Measurements from ENCODE around the gene CHAT.
"Not testable (repeated sequence)": the region's sequence is repeated elsewhere in the genome, so short reads cannot be mapped to it uniquely, and the experiment has no call there.

The CHAT gene

DNA sequence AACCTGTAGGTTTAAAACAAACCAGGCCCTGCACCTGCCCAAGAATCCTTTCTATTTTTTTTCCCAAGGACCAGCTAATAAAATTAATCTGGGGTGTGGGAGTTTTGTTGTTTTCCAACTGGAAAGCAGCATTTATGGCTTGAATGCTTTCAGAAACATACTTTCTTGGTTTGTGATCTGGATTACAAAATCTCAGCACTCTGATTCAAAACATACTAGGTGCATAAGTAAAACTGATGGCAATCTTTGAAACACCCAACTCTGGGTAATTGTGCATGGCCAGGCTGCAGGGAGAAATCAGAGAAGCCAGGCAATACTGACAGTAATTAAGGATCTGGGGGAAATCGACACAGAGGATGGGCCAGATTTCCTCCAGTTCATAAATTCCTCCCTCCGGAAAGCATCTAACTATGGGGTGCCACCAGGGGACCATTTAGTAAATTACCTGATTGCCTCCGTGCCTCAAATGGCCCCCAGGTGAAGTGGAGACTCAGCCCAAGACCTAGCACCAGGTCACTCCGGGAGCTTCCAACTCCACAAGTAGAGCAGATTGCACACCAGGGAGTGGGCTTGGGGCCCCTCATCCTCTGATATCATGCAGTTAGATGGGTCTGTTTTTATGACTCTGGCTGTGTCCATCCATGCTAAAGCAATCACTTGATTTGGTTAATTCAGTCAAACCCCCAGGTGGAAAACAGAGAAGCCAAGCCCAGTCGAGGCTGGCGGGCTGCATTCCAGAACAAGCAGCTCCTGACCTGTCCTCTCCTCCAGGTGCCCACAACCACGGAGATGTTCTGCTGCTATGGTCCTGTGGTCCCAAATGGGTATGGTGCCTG lies 50.4 kb downstream of the CHAT start:
- Histone ChIP-seq H3K9ac (ENCODE audit: low read depth in 1 of 2, low read length in 2 of 2) (no peak overlapping the region), H3K4me1 (ENCODE audit: control insufficient read depth in 2 of 2, insufficient read depth in 2 of 2, low read length in 2 of 2) (no peaks in the 10 kb centered on the region), H3K27me3 (ENCODE audit: control insufficient read depth in 2 of 2, insufficient read depth in 2 of 2, low read length in 2 of 2) (peaks cover 0 to 2% of the 10 kb centered on the region in 2 donors), H3K4me3 (ENCODE audit: low read length in 2 of 2) (no peak overlapping the region), H3K9me3 (ENCODE audit: control insufficient read depth in 2 of 2, low read length in 2 of 2) (no peaks in the 10 kb centered on the region), H3K36me3 (ENCODE audit: control insufficient read depth in 2 of 2, insufficient read depth in 2 of 2, low read length in 2 of 2) (no peaks in the 10 kb centered on the region), H3K27ac (ENCODE audit: low read depth in 2 of 2, low read length in 2 of 2) (no peak overlapping the region)

DNA sequence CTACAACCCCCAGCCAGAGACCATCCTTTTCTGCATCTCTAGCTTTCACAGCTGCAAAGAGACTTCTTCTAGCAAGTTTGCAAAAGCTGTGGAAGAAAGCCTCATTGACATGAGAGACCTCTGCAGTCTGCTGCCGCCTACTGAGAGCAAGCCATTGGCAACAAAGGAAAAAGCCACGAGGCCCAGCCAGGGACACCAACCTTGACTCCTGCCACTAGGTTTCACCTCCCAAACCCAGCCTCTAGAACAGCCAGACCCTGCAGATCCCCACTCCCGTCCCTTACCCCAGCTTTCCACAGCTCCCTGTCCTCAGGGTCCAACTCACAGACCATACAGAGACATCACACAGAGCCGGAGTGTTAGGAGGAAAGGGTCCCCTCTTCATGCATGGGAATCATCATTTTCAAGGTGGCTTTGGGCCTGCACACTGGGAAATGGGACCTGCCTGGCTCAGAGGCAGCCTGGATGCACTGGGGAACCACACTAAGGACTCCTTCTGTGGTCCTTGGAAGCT lies 51.1 kb downstream of the CHAT start:
- Histone ChIP-seq H3K27me3 (ENCODE audit: control insufficient read depth in 2 of 2, insufficient read depth in 2 of 2, low read length in 2 of 2) (peaks cover 0 to 2% of the 10 kb centered on the region in 2 donors), H3K4me3 (ENCODE audit: low read length in 2 of 2) (no peak overlapping the region), H3K27ac (ENCODE audit: low read depth in 2 of 2, low read length in 2 of 2) (no peak overlapping the region), H3K9ac (ENCODE audit: low read depth in 1 of 2, low read length in 2 of 2) (no peak overlapping the region), H3K9me3 (ENCODE audit: control insufficient read depth in 2 of 2, low read length in 2 of 2) (no peaks in the 10 kb centered on the region), H3K4me1 (ENCODE audit: control insufficient read depth in 2 of 2, insufficient read depth in 2 of 2, low read length in 2 of 2) (no peaks in the 10 kb centered on the region), H3K36me3 (ENCODE audit: control insufficient read depth in 2 of 2, insufficient read depth in 2 of 2, low read length in 2 of 2) (no peaks in the 10 kb centered on the region)

DNA sequence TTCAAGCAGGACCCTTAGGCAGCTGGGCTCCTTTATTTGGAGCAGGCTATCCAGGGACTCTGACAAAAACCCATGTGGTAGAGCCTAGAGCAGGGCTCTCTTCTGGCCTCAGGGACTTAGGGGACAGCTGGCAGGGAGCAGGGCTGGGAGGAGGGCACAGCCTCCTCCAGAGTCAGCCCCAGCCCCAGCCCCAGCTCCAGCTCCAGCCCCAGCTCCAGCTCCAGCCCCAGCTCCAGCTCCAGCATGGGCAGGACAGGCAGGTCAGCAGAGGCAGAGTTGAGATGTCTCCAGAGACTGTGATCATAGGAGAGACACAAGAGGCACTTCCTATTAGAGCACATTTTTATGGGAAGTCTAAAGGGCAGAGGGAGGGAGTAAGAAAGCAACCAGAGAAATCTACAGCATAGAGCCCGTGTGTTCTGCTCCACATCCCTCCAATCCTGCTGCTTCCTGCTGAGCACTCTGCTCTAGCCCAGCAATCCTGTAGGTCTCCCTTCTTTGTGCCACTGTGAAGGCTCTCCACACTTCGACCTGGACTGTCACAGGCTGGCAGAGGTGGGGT lies 52.3 kb downstream of the CHAT start:
- Histone ChIP-seq H3K36me3 (ENCODE audit: control insufficient read depth in 2 of 2, insufficient read depth in 2 of 2, low read length in 2 of 2) (no peaks in the 10 kb centered on the region), H3K27me3 (ENCODE audit: control insufficient read depth in 2 of 2, insufficient read depth in 2 of 2, low read length in 2 of 2) (peaks cover 0 to 2% of the 10 kb centered on the region in 2 donors), H3K9ac (ENCODE audit: low read depth in 1 of 2, low read length in 2 of 2) (no peak overlapping the region), H3K4me3 (ENCODE audit: low read length in 2 of 2) (no peak overlapping the region), H3K4me1 (ENCODE audit: control insufficient read depth in 2 of 2, insufficient read depth in 2 of 2, low read length in 2 of 2) (no peaks in the 10 kb centered on the region), H3K27ac (ENCODE audit: low read depth in 2 of 2, low read length in 2 of 2) (no peak overlapping the region), H3K9me3 (ENCODE audit: control insufficient read depth in 2 of 2, low read length in 2 of 2) (no peaks in the 10 kb centered on the region)

DNA sequence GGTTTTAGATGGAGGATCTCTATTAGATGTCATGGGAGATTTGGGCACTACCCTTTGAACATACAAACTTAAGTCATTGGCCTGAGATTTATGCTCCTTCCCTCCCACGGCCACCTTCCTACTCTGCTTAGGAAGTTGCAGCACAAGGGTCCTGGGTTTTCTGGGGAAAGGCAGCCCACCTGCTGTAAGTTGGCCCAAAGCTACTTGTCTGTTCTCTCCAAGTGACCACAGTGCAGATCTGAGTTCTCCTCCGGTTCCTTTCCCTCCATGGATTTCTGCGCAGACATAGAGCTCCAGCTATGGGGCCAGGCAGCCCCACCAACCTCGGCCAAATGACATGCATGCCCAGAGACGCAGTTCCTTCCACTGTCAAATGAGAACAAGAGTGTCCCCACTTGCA lies 52.8 kb downstream of the CHAT start:
- no peak overlapping the region for H3K9ac ChIP-seq (ENCODE audit: low read depth in 1 of 2, low read length in 2 of 2)

DNA sequence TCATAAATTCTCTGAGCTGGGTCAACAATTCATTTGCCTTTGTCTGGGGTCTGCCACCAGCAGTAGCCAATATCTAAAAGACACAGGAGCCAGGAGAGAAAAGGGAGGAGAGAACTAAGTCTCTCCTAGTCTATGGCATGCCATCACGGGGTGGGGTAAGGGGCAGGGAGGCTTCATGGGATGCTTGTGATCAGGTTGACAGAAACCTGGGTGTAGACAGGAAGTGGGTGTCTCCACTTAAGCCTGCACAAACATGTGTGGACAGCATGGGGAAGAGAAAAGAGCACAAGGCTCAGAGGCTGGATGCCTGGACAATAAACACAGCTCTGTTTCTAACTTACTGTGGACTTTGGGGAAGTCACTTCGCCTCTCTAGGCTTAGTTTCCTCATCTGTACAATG lies 54.2 kb downstream of the CHAT start:
- H3K27ac ChIP-seq (ENCODE audit: low read depth in 2 of 2, low read length in 2 of 2), result no peak overlapping the region
- H3K27me3 ChIP-seq (ENCODE audit: control insufficient read depth in 2 of 2, insufficient read depth in 2 of 2, low read length in 2 of 2), result peaks cover 0 to 2% of the 10 kb centered on the region in 2 donors
- no peaks in the 10 kb centered on the region for H3K4me1 ChIP-seq (ENCODE audit: control insufficient read depth in 2 of 2, insufficient read depth in 2 of 2, low read length in 2 of 2)
- no peaks in the 10 kb centered on the region for H3K36me3 ChIP-seq (ENCODE audit: control insufficient read depth in 2 of 2, insufficient read depth in 2 of 2, low read length in 2 of 2)
- H3K9me3 ChIP-seq (ENCODE audit: control insufficient read depth in 2 of 2, low read length in 2 of 2), result no peaks in the 10 kb centered on the region
- H3K9ac ChIP-seq (ENCODE audit: low read depth in 1 of 2, low read length in 2 of 2), result no peak overlapping the region
- no peak overlapping the region for H3K4me3 ChIP-seq (ENCODE audit: low read length in 2 of 2)

More for the DNA sequence above, 52.8 kb downstream of the CHAT start:
- no peaks in the 10 kb centered on the region for H3K36me3 ChIP-seq (ENCODE audit: control insufficient read depth in 2 of 2, insufficient read depth in 2 of 2, low read length in 2 of 2)
- H3K9me3 ChIP-seq (ENCODE audit: control insufficient read depth in 2 of 2, low read length in 2 of 2), result no peaks in the 10 kb centered on the region
- H3K4me1 ChIP-seq (ENCODE audit: control insufficient read depth in 2 of 2, insufficient read depth in 2 of 2, low read length in 2 of 2), result no peaks in the 10 kb centered on the region
- H3K4me3 ChIP-seq (ENCODE audit: low read length in 2 of 2), result no peak overlapping the region
- peaks cover 0 to 2% of the 10 kb centered on the region in 2 donors for H3K27me3 ChIP-seq (ENCODE audit: control insufficient read depth in 2 of 2, insufficient read depth in 2 of 2, low read length in 2 of 2)
- H3K27ac ChIP-seq (ENCODE audit: low read depth in 2 of 2, low read length in 2 of 2), result no peak overlapping the region

DNA sequence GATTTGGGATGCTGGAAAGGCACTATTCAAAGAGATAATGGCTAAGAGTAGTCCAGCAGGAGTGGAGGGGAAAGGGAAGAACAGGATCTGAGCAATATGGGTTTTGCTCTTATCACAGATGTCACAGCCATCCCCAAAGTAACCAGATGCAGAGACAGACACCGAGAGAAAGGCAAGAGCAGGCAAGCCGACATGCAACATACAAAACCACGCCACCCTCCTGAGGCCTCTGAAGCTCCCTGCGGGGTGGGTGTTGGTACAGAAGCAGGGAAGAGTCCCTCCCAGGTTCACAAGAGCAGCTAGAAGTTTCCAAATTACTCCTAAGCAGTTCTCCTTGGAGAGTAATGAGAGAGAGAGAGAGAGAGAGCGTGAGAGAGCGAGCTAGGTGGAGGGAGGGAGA lies 54.8 kb downstream of the CHAT start:
- Histone ChIP-seq H3K4me3 (ENCODE audit: low read length in 2 of 2) (no peak overlapping the region), H3K9ac (ENCODE audit: low read depth in 1 of 2, low read length in 2 of 2) (no peak overlapping the region), H3K27me3 (ENCODE audit: control insufficient read depth in 2 of 2, insufficient read depth in 2 of 2, low read length in 2 of 2) (peaks cover 0 to 4% of the 10 kb centered on the region in 2 donors), H3K9me3 (ENCODE audit: control insufficient read depth in 2 of 2, low read length in 2 of 2) (no peaks in the 10 kb centered on the region), H3K27ac (ENCODE audit: low read depth in 2 of 2, low read length in 2 of 2) (no peak overlapping the region), H3K4me1 (ENCODE audit: control insufficient read depth in 2 of 2, insufficient read depth in 2 of 2, low read length in 2 of 2) (no peaks in the 10 kb centered on the region), H3K36me3 (ENCODE audit: control insufficient read depth in 2 of 2, insufficient read depth in 2 of 2, low read length in 2 of 2) (no peaks in the 10 kb centered on the region)

DNA sequence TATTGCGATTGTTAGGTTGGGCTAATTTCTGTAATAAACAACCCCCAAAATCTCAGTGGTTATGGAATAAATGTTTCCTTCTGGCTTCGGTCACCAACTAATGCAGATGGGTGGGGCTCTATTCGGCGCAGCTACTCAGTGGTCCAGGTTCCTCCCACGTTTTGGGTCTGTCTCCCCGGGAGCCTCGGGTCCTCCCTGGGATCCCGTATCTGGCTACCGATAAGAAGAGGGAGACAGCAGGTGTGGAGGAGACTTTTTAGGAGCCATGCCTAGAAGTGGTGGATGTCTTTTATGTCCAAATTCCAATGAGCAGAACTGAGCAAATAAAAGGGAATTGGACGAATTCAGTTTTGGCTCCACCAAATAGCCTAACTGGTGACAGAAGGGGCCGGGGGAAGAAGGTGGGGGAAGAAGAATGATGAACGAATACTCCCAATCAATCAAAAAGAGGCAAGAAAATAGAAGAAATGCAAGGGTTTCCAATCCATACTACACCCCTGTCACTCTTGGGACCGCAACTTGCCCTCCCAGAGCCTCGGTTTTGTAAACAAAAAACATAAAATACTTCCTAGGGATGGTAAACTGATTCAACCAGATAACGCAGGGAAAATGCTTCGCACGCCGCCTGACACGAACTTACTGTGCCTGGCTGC lies 65.1 kb downstream of the CHAT start:
- Histone ChIP-seq H3K4me3 (ENCODE audit: low read length in 2 of 2) (peak overlapping the region in 1 of 2 donors; percentile 13), H3K36me3 (ENCODE audit: control insufficient read depth in 2 of 2, insufficient read depth in 2 of 2, low read length in 2 of 2) (no peaks in the 10 kb centered on the region), H3K27ac (ENCODE audit: low read depth in 2 of 2, low read length in 2 of 2) (no peak overlapping the region), H3K27me3 (ENCODE audit: control insufficient read depth in 2 of 2, insufficient read depth in 2 of 2, low read length in 2 of 2) (no peaks in the 10 kb centered on the region), H3K9ac (ENCODE audit: low read depth in 1 of 2, low read length in 2 of 2) (no peak overlapping the region), H3K9me3 (ENCODE audit: control insufficient read depth in 2 of 2, low read length in 2 of 2) (no peaks in the 10 kb centered on the region), H3K4me1 (ENCODE audit: control insufficient read depth in 2 of 2, insufficient read depth in 2 of 2, low read length in 2 of 2) (no peaks in the 10 kb centered on the region)

DNA sequence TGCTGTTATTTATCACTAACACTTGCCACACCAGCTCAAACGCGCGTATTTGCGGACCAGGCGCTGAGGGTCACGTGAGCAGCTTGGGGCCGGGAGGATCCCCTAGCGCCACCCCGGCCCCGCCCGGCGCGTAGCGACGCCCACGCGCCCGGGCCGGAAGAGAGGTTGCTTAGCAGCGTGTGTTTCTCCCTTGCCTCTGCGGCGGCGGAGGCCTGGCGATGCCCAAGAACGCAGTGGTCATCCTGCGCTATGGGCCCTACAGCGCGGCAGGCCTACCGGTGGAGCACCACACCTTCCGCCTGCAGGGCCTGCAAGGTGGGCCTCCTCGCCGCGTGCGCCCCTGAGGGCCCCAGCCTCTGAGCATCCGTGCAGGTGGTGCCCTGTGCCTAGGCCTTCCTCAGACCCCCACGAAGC lies 65.7 kb downstream of the CHAT start, which contains the start of gene C10orf53:
Gene C10orf53 (plus strand): TSS at position 172 of the 414 bp plus-strand sequence. CDS start 47 bp downstream, at position 219.
- no peak within 1 kb of the TSS for H3K9ac ChIP-seq (ENCODE audit: low read depth in 1 of 2, low read length in 2 of 2)
- no peaks in the 10 kb centered on the region for H3K9me3 ChIP-seq (ENCODE audit: control insufficient read depth in 2 of 2, low read length in 2 of 2)
- H3K4me1 ChIP-seq (ENCODE audit: control insufficient read depth in 2 of 2, insufficient read depth in 2 of 2, low read length in 2 of 2), result no peaks in the 10 kb centered on the region
- no peak within 1 kb of the TSS for H3K27ac ChIP-seq (ENCODE audit: low read depth in 2 of 2, low read length in 2 of 2)
- peak within 1 kb of the TSS in 1 of 2 donors; percentile 13 for H3K4me3 ChIP-seq (ENCODE audit: low read length in 2 of 2)
- no peaks in the 10 kb centered on the region for H3K36me3 ChIP-seq (ENCODE audit: control insufficient read depth in 2 of 2, insufficient read depth in 2 of 2, low read length in 2 of 2)
- H3K27me3 ChIP-seq (ENCODE audit: control insufficient read depth in 2 of 2, insufficient read depth in 2 of 2, low read length in 2 of 2), result no peaks in the 10 kb centered on the region

DNA sequence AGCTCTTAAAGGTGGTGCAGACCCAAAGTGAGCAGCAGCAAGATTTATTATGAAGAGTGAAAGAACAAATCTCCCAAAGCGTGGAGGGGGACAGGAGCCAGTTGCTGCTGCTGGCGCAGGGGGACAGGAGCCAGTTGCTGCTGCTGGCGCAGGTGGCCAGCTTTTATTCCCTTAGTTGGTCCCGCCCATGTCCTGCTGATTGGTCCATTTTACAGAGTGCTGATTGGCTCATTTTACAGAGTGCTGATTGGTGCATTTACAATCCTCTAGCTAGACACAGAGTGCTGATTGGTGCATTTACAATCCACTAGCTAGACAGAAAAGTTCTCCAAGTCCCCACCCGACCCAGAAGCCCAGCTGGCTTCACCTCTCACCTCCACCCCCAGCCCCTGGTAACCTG lies 68.6 kb downstream of the CHAT start:
- H3K27me3 ChIP-seq (ENCODE audit: control insufficient read depth in 2 of 2, insufficient read depth in 2 of 2, low read length in 2 of 2); H3K9me3 ChIP-seq (ENCODE audit: control insufficient read depth in 2 of 2, low read length in 2 of 2); H3K27ac ChIP-seq (ENCODE audit: low read depth in 2 of 2, low read length in 2 of 2); H3K36me3 ChIP-seq (ENCODE audit: control insufficient read depth in 2 of 2, insufficient read depth in 2 of 2, low read length in 2 of 2); H3K9ac ChIP-seq (ENCODE audit: low read depth in 1 of 2, low read length in 2 of 2); H3K4me1 ChIP-seq (ENCODE audit: control insufficient read depth in 2 of 2, insufficient read depth in 2 of 2, low read length in 2 of 2); H3K4me3 ChIP-seq (ENCODE audit: low read length in 2 of 2): not testable (repeated sequence)

DNA sequence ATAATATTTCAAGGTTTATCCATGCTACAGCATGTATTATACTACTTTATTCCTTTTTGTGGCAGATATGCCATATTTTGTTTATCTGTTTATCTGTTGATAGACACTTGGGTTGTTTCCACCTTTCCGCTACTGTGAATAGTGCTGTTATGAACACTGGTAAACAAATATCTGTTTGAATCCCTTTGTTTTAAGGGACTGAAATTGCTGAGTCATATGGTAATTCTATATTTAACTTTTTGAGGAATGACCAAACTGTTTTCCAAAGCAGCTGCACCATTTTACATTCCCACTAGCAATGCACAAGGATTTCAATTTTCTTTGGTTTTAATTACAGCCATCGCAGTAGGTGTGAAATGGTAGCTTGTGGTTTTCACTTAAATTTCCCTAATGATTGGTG lies 69.0 kb downstream of the CHAT start:
- Histone ChIP-seq H3K9ac (ENCODE audit: low read depth in 1 of 2, low read length in 2 of 2) (no peak overlapping the region), H3K4me3 (ENCODE audit: low read length in 2 of 2) (no peak overlapping the region), H3K27ac (ENCODE audit: low read depth in 2 of 2, low read length in 2 of 2) (no peak overlapping the region), H3K4me1 (ENCODE audit: control insufficient read depth in 2 of 2, insufficient read depth in 2 of 2, low read length in 2 of 2) (no peaks in the 10 kb centered on the region), H3K9me3 (ENCODE audit: control insufficient read depth in 2 of 2, low read length in 2 of 2) (no peaks in the 10 kb centered on the region), H3K36me3 (ENCODE audit: control insufficient read depth in 2 of 2, insufficient read depth in 2 of 2, low read length in 2 of 2) (no peaks in the 10 kb centered on the region), H3K27me3 (ENCODE audit: control insufficient read depth in 2 of 2, insufficient read depth in 2 of 2, low read length in 2 of 2) (peaks cover 0 to 4% of the 10 kb centered on the region in 2 donors)
